HepG2 (cell line): ENCODE data around the gene AMD1. TPM values are rescaled to one million over a fixed set of nuclear protein-coding genes. Genes with fewer than 3 reads are reported as not detected.

Experiments used
- ATAC-seq: fragments of 200-7000 bp; cut with Tn5 transposase; 3 replicates; pipeline ENCODE4 v1.9.1; 2020; ENCODE audit warnings: mild to moderate bottlenecking, moderate library complexity
- BruUV-seq: library from RNA; stranded (reverse); fragments of 400-500 nt; replicated peaks from 2 replicates; lab custom pipeline; 2021; lab: Mats Ljungman, UMichigan
- CTCF ChIA-PET: fragments of 300-600 bp; formaldehyde crosslinking; extraction: SDS; loops from one replicate; lab custom pipeline; 2021; ENCODE audit warnings: low total read pairs, inconsistent platforms, low intra/inter-chr PET ratio; lab: Yijun Ruan, JAX
- POLR2A ChIA-PET: fragments of 350-600 bp; sonication (Branson Sonifier 250); formaldehyde crosslinking; loops from one replicate; lab custom pipeline; 2020; ENCODE audit warnings: antibody characterized with exemption, inconsistent platforms; lab: Yijun Ruan, JAX
- DNase-seq: peaks from one replicate; pipeline ENCODE4 v3.0.0-alpha.2; 2015; ENCODE audit warnings: low spot score
- FAIRE-seq: peaks from 3 replicates; lab custom pipeline; 2011; peaks lifted over from hg19 to GRCh38; lab: Jason Lieb, UNC
- H2AFZ ChIP-seq: one replicate; pipeline ENCODE4 v1.6.1; 2011; ENCODE audit warnings: low read length, inconsistent platforms
- H3K27ac ChIP-seq: fragments of 300-600 bp; 3 replicates; pipeline ENCODE4 v1.8.0; 2011; ENCODE audit warnings: mixed run types, mild to moderate bottlenecking, mixed read lengths, low read length, inconsistent platforms; ENCODE audit not compliant: insufficient read depth; ENCODE audit errors: extremely low read length
- H3K27me3 ChIP-seq, 2 experiments: fragments of 200-600 bp in 1 of 2; 2 replicates in 1 of 2; 3 replicates in 1 of 2; pipeline versions ENCODE4 v1.6.0 to v1.8.0; 2011; ENCODE audit warnings: low read length in 2 of 2, mild to moderate bottlenecking in 2 of 2, moderate library complexity in 2 of 2, inconsistent platforms in 1 of 2; ENCODE audit not compliant: insufficient read depth in 2 of 2, control insufficient read depth in 1 of 2
- H3K36me3 ChIP-seq, 2 experiments: fragments of 200-600 bp in 1 of 2; replicated peaks in 1 of 2; 2 replicates in 1 of 2; 3 replicates in 1 of 2; pipeline versions ENCODE4 v1.5.1 to v1.8.0; 2011; ENCODE audit warnings: low read length in 2 of 2, inconsistent platforms in 1 of 2; ENCODE audit not compliant: insufficient read depth in 2 of 2, control insufficient read depth in 1 of 2
- H3K4me1 ChIP-seq: 2 replicates; pipeline ENCODE4 v1.5.1; 2012; ENCODE audit warnings: low read length, inconsistent platforms; ENCODE audit not compliant: insufficient read depth
- H3K4me2 ChIP-seq: 2 replicates; pipeline ENCODE4 v1.6.0; 2011; ENCODE audit warnings: low read depth, low read length, inconsistent platforms
- H3K4me3 ChIP-seq, 3 experiments: fragments of 200-600 bp in 1 of 3; sonication (generic), shearing (Covaris generic) in 1 of 3; replicated peaks in 1 of 3; 2 replicates each; pipeline ENCODE4 v1.5.1; 2011 to 2016; ENCODE audit warnings: low read length in 3 of 3, inconsistent platforms in 2 of 3, low read depth in 2 of 3, mild to moderate bottlenecking in 2 of 3, control low read depth in 1 of 3, mixed read lengths in 1 of 3; ENCODE audit not compliant: insufficient read depth in 1 of 3
- H3K79me2 ChIP-seq: one replicate; pipeline ENCODE4 v1.6.1; 2011; ENCODE audit warnings: low read length, inconsistent platforms; ENCODE audit not compliant: insufficient read depth
- H3K9ac ChIP-seq: 2 replicates; pipeline ENCODE4 v1.6.0; 2011; ENCODE audit warnings: mild to moderate bottlenecking, low read depth, low read length, inconsistent platforms; ENCODE audit not compliant: insufficient read depth
- H3K9me3 ChIP-seq: 2 replicates; pipeline ENCODE4 v1.5.1; 2012; ENCODE audit warnings: mild to moderate bottlenecking, low read length
- H4K20me1 ChIP-seq: 2 replicates; pipeline ENCODE4 v1.6.0; 2011; ENCODE audit warnings: inconsistent platforms, mild to moderate bottlenecking, low read length, moderate library complexity; ENCODE audit not compliant: insufficient read depth
- AHR ChIP-seq: IDR thresholded peaks from 2 replicates; pipeline ENCODE4 v1.6.1; 2018; ENCODE audit warnings: missing genetic modification reagents, missing compliant biosample characterization
- RAD51 ChIP-seq: fragments of 450-650 bp; IDR thresholded peaks from 2 replicates; pipeline ENCODE4 v1.6.1; 2016; ENCODE audit warnings: borderline replicate concordance
- SNRNP70 ChIP-seq: fragments of 200-400 bp; formaldehyde crosslinking; IDR thresholded peaks from 2 replicates; pipeline ENCODE4 v1.6.1; 2017; ENCODE audit warnings: mild to moderate bottlenecking, low read depth, low read length, moderate library complexity
- SOX13 ChIP-seq, 3 experiments: fragments of 450-650 bp in 1 of 3; sonication (generic) in 1 of 3; formaldehyde crosslinking in 1 of 3; IDR thresholded peaks in 2 of 3; conservative IDR thresholded peaks in 1 of 3; 2 replicates each; pipeline versions ENCODE4 v1.5.0 to v1.6.1; 2016 to 2020; ENCODE audit warnings: antibody characterized with exemption in 1 of 3, mild to moderate bottlenecking in 1 of 3, missing compliant biosample characterization in 1 of 3, missing genetic modification reagents in 1 of 3, moderate library complexity in 1 of 3
- SOX5 ChIP-seq: IDR thresholded peaks from 2 replicates; pipeline ENCODE4 v1.6.1; 2016; ENCODE audit warnings: borderline replicate concordance
- SOX6 ChIP-seq, 2 experiments: fragments of 450-650 bp in 1 of 2; sonication (generic) in 1 of 2; formaldehyde crosslinking in 1 of 2; IDR thresholded peaks; 2 replicates each; pipeline versions ENCODE4 v1.4.0 to v1.6.1; 2017 to 2020; ENCODE audit warnings: antibody characterized with exemption in 1 of 2, mild to moderate bottlenecking in 1 of 2, missing genetic modification reagents in 1 of 2
- WGBS: methylation state at CpG from one replicate; pipeline ENCODE4 v1.1.6; 2017; ENCODE audit warnings: low lambda C conversion rate; 5-methylcytosine and 5-hydroxymethylcytosine counted together
- in situ Hi-C: cut with HindIII; loops from 2 replicates; pipeline ENCODE4 v1.10.0; 2017; ENCODE audit warnings: low pct_unique_long_range_greater_than_20kb; ENCODE audit not compliant: extremely low pct_ligation_motif_present
- intact Hi-C: fragments of 100-400 bp; cut with micrococcal nuclease; formaldehyde crosslinking; loops from one replicate; pipeline ENCODE4 v1.10.0; 2022; ENCODE audit not compliant: unreplicated experiment
- polyA plus RNA-seq, 8 experiments: library from polyadenylated mRNA; depleted of rRNA in 3 of 8; stranded (reverse) in 7 of 8; unstranded in 1 of 8; fragments of >200 nt; fragmentation: Illumina TruSeq in 4 of 8; extraction: Trizol in 4 of 8; gene quantifications; 2 replicates each; pipeline versions ENCODE4 v1.2.1 to v1.2.3, GENCODE V29; 2011 to 2016; ENCODE audit warnings: low read depth in 4 of 8, missing spikeins in 1 of 8, mixed read lengths in 1 of 8; ENCODE audit not compliant: insufficient read depth in 1 of 8
- total RNA-seq, 5 experiments: library from RNA; depleted of rRNA; stranded (reverse); fragments of >200 nt; fragmentation: Illumina TruSeq; extraction: Trizol; gene quantifications; 2 replicates each; pipeline ENCODE4 v1.2.3, GENCODE V29; 2016; ENCODE audit warnings: low read depth in 1 of 5
- TF ChIP-seq, protein P1 (sequence below): sonication (generic); formaldehyde crosslinking; IDR thresholded peaks from 2 replicates; pipeline ENCODE4 v1.8.1; 2023; ENCODE audit warnings: mild to moderate bottlenecking, missing genetic modification reagents

Gene AMD1
- total and polyA plus RNA-seq, 2 of the 13 experiments (the other 11 are each of a cell fraction or from before 2014, with no cell fraction given), result 108 to 123 TPM

DNA sequence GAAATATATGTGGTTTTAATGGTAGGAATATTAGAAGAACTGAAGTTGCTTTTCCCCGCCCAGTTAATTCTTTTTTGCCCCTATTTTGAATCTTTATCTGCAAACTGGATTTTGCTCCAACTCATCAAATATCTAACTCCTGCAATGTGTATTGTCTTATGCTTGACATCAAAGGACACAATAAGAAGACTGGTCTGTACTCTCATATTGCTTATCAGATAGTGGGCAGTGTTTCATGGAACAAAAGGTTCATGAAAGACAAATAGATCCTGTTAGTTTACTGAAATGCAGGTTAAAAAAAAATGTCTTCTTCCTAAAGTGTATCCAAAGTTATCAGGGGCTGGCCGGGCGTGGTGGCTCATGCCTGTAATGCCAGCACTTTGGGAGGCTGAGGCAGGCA, 56.2 kb downstream of the AMD1 start:
- Histone ChIP-seq H2AFZ (no peak overlapping the region), H3K79me2 (no peaks in the 10 kb centered on the region), H4K20me1 (no peaks in the 10 kb centered on the region), H3K36me3 (no peaks in the 10 kb centered on the region), H3K4me1 (peaks cover 6% of the 10 kb centered on the region; the same call in 1 of the 2 replicates), H3K27ac (no peak overlapping the region), H3K27me3 (no peaks in the 10 kb centered on the region; a peak in 1 of 5 replicates), H3K9ac (no peak overlapping the region), H3K4me3 (no peak overlapping the region), H3K9me3 (no peaks in the 10 kb centered on the region), H3K4me2 (no peak overlapping the region)
- ATAC-seq (no peak), FAIRE-seq (no peak), DNase-seq (peak; percentile 7)
- CTCF ChIA-PET, result no interaction called here
- POLR2A ChIA-PET, result no interaction called here
- intact Hi-C loops (no loop called here), in situ Hi-C loops (no loop called here)
- TF ChIP-seq SOX13 (IDR thresholded peaks at IDR 0.05), result peak; percentile 45; the same call in 1 of the 2 replicates
- TF ChIP-seq SOX13 (CRISPR knock-in tag; conservative IDR thresholded peaks at IDR 0.05 in 1 of 2, IDR thresholded peaks at IDR 0.05 in 1 of 2), result peak in 1 of 2 experiments; percentile 81; a peak in 2 of 4 replicates
- peak; percentile 54; the same call in 1 of the 2 replicates for TF ChIP-seq SOX5 (CRISPR knock-in tag)
- TF ChIP-seq SNRNP70, result no peak
- no peak for TF ChIP-seq SOX6 (IDR thresholded peaks at IDR 0.05)
- TF ChIP-seq SOX6 (CRISPR knock-in tag; IDR thresholded peaks at IDR 0.05), result peak; percentile 24; the same call in 1 of the 2 replicates
- BruUV-seq, result no TSS peak
- 33% methylated on average over 3 of the region's 3 CpGs for WGBS

- TF ChIP-seq, protein P1, sequence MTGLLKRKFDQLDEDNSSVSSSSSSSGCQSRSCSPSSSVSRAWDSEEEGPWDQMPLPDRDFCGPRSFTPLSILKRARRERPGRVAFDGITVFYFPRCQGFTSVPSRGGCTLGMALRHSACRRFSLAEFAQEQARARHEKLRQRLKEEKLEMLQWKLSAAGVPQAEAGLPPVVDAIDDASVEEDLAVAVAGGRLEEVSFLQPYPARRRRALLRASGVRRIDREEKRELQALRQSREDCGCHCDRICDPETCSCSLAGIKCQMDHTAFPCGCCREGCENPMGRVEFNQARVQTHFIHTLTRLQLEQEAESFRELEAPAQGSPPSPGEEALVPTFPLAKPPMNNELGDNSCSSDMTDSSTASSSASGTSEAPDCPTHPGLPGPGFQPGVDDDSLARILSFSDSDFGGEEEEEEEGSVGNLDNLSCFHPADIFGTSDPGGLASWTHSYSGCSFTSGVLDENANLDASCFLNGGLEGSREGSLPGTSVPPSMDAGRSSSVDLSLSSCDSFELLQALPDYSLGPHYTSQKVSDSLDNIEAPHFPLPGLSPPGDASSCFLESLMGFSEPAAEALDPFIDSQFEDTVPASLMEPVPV (CRISPR knock-in tag), result no peak
- TF ChIP-seq RAD51, result peak; percentile 63; the same call in 1 of the 2 replicates
- no peak for TF ChIP-seq AHR (CRISPR knock-in tag)
- TF ChIP-seq, all 625 proteins: peak for 1
- Histone ChIP-seq H3K9me3 (no peaks in the 10 kb centered on the region), H3K27ac (no peak overlapping the region), H3K27me3 (no peaks in the 10 kb centered on the region; a peak in 1 of 5 replicates), H3K4me3 (no peak overlapping the region), H3K79me2 (no peaks in the 10 kb centered on the region), H4K20me1 (no peaks in the 10 kb centered on the region), H3K36me3 (no peaks in the 10 kb centered on the region), H3K4me1 (peaks cover 6% of the 10 kb centered on the region; the same call in 1 of the 2 replicates), H3K4me2 (no peak overlapping the region), H2AFZ (no peak overlapping the region), H3K9ac (no peak overlapping the region)
- BruUV-seq, result no TSS peak
- CTCF ChIA-PET, result no interaction called here
- no peak for ATAC-seq
- POLR2A ChIA-PET, result interaction anchor here (1.1 kb wide), 1 partner anchor 25 kb away, joined by 3 read pairs; the partner anchor contains the start of gene GTF3C6
- WGBS, result 23% methylated on average over 2 of the region's 2 CpGs
- in situ Hi-C loops, result no loop called here
- intact Hi-C loops, result no loop called here
- FAIRE-seq, result no peak
- no peak for DNase-seq
These were observed 59.3 kb downstream of the AMD1 start for GRCh38 chr6:110933912-110934311.
